ENCODE data around the gene ZC3H10.

DNA sequence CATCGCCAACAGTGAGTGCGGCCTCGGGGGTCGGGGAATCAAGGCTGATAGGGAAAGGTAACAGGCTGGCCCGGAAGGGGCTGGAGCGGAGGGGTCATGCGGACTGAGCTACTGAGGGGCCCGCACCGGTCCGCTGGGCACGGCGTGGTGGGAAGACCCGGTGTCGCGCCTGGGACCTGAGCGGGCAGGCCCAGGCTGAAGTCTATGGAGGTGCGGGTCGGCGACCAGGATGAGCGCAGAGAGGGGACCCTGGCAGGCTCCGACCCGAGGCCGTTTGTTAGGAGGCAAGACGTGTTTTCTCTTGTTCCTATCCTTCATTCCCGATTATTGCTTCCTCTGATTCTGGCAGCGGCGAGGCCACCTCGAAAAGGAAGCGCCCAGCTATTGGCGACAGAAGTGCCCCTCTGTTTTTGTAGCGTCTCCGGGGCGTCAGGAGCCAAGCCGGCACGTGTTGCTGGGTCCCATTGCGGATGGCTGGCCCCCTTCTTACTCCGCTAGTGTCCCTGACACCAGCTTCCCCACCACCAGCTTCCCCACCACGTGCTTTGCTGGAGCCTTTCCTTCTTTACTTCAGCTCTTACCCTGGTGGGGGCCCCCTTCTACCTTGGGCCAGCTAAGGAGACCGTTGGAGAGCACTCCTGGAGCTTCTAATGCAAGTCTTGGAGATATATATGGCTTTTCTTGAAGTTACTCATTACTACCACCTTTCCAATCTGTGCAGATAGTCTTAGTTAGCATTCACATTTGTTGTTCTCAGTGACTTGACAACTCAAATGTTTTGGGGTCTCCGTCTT is 13.1 kb upstream of the ZC3H10 start:
- TF ChIP-seq, protein P1, sequence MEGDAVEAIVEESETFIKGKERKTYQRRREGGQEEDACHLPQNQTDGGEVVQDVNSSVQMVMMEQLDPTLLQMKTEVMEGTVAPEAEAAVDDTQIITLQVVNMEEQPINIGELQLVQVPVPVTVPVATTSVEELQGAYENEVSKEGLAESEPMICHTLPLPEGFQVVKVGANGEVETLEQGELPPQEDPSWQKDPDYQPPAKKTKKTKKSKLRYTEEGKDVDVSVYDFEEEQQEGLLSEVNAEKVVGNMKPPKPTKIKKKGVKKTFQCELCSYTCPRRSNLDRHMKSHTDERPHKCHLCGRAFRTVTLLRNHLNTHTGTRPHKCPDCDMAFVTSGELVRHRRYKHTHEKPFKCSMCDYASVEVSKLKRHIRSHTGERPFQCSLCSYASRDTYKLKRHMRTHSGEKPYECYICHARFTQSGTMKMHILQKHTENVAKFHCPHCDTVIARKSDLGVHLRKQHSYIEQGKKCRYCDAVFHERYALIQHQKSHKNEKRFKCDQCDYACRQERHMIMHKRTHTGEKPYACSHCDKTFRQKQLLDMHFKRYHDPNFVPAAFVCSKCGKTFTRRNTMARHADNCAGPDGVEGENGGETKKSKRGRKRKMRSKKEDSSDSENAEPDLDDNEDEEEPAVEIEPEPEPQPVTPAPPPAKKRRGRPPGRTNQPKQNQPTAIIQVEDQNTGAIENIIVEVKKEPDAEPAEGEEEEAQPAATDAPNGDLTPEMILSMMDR (IDR thresholded peaks at IDR 0.05; ENCODE audit: extremely low read depth in 1 of 2, insufficient read depth in 1 of 2, low read depth in 1 of 2, low read length in 2 of 2), result peak in 1 of 2 donors; percentile 9
- no peak for TF ChIP-seq JUN (IDR thresholded peaks at IDR 0.05; ENCODE audit: borderline replicate concordance, insufficient read depth, insufficient read length, low read depth)

All from endothelial cell of umbilical vein (primary cell).